Thyroid gland (tissue), 4 donors: ENCODE results near the gene CD6. TPM values are rescaled to one million over a fixed set of nuclear protein-coding genes. Genes with fewer than 3 reads are reported as not detected.

Source experiments
- DNase-seq, 2 donors: peaks; one replicate each; pipeline ENCODE4 v3.0.0-alpha.2; 2019
- H3K27ac ChIP-seq, 3 donors: fragments of 200-600 bp; sonication (generic); 1 replicate in 2 of 3; 2 replicates in 1 of 3; pipeline ENCODE4 v1.5.1; 2016 to 2019; ENCODE audit warnings: mild to moderate bottlenecking in 1 of 3, moderate library complexity in 1 of 3
- H3K27me3 ChIP-seq: fragments of 200-600 bp; sonication (generic); one replicate; pipeline ENCODE4 v1.5.1; 2019
- H3K36me3 ChIP-seq, 2 donors: fragments of 200-600 bp; sonication (generic); one replicate each; pipeline ENCODE4 v1.5.1; 2016 to 2019
- H3K4me1 ChIP-seq, 2 donors: fragments of 200-600 bp; sonication (generic); one replicate each; pipeline ENCODE4 v1.5.1; 2017 to 2019
- H3K4me3 ChIP-seq, 3 donors: fragments of 200-600 bp; sonication (generic); replicated peaks in 1 of 3; 1 replicate in 2 of 3; 2 replicates in 1 of 3; pipeline ENCODE4 v1.5.1; 2016; ENCODE audit warnings: mild to moderate bottlenecking in 1 of 3
- H3K9me3 ChIP-seq: fragments of 200-600 bp; sonication (generic); one replicate; pipeline ENCODE4 v1.5.1; 2017
- CTCF ChIP-seq, 6 experiments: fragments of 200-600 bp in 3 of 6; fragments of 450-650 bp in 3 of 6; sonication (generic) in 3 of 6; IDR thresholded peaks; one replicate each; pipeline ENCODE4 v1.5.1; 2016 to 2019; ENCODE audit warnings: antibody characterized with exemption in 6 of 6, mild to moderate bottlenecking in 2 of 6, inconsistent platforms in 1 of 6, moderate library complexity in 1 of 6
- POLR2A ChIP-seq, 2 donors: fragments of 450-650 bp; IDR thresholded peaks; one replicate each; pipeline ENCODE4 v1.6.1; 2017; ENCODE audit warnings: antibody characterized with exemption in 2 of 2, mild to moderate bottlenecking in 2 of 2, moderate library complexity in 1 of 2
- WGBS, 2 donors: methylation state at CpG; one replicate each; pipeline ENCODE4 v1.1.5; 2017; 5-methylcytosine and 5-hydroxymethylcytosine counted together
- intact Hi-C: fragments of 100-400 bp; cut with DNase I; formaldehyde crosslinking; loops from one replicate; pipeline ENCODE4 v1.15.1; 2023
- total RNA-seq, 4 donors: library from RNA; depleted of rRNA; stranded (reverse); fragments of >200 nt; gene quantifications; one replicate each; pipeline ENCODE4 v1.2.3, GENCODE V29; 2016

CD6 gene
- total RNA-seq, 4 donors from 2014 or later: 0.40 to 2.7 (median 0.69) TPM

- intact Hi-C loops: no loop called here
- H3K4me3 ChIP-seq: no peak overlapping the region
- H3K27me3 ChIP-seq: no peaks in the 10 kb centered on the region
- peaks cover 6 to 15% of the 10 kb centered on the region in 2 donors for H3K4me1 ChIP-seq
- H3K9me3 ChIP-seq: no peaks in the 10 kb centered on the region
- no peak for DNase-seq
- no peak for TF ChIP-seq POLR2A (IDR thresholded peaks at IDR 0.05)
- WGBS, 2 donors: 84 to 90% methylated on average over 6 to 10 of the region's 15 CpGs
- no peaks in the 10 kb centered on the region for H3K36me3 ChIP-seq
- H3K27ac ChIP-seq: no peak overlapping the region
Measured at GRCh38 chr11:61009392-61010275, 38.2 kb downstream of the CD6 start.

GRCh38 chr11:61010466-61011228, 39.2 kb downstream of the CD6 start:
- Histone ChIP-seq H3K27ac (no peak overlapping the region), H3K27me3 (no peaks in the 10 kb centered on the region), H3K4me1 (peaks cover 6 to 15% of the 10 kb centered on the region in 2 donors), H3K36me3 (no peaks in the 10 kb centered on the region), H3K4me3 (no peak overlapping the region), H3K9me3 (no peaks in the 10 kb centered on the region)
- WGBS, 2 donors: 89 to 90% methylated on average over 16 of the region's 16 CpGs
- intact Hi-C loops: no loop called here
- no peak for DNase-seq
- no peak for TF ChIP-seq CTCF (IDR thresholded peaks at IDR 0.05)
- no peak for TF ChIP-seq POLR2A (IDR thresholded peaks at IDR 0.05)

GRCh38 chr11:61011229-61011870, 39.9 kb downstream of the CD6 start:
- Histone ChIP-seq H3K4me3 (no peak overlapping the region), H3K27ac (no peak overlapping the region), H3K27me3 (no peaks in the 10 kb centered on the region), H3K36me3 (no peaks in the 10 kb centered on the region), H3K4me1 (peaks cover 6 to 15% of the 10 kb centered on the region in 2 donors), H3K9me3 (no peaks in the 10 kb centered on the region)
- intact Hi-C loops: no loop called here
- 84 to 90% methylated on average over 6 to 7 of the region's 7 CpGs for WGBS, 2 donors
- DNase-seq: no peak
- TF ChIP-seq POLR2A (IDR thresholded peaks at IDR 0.05): no peak
- TF ChIP-seq CTCF (IDR thresholded peaks at IDR 0.05): no peak

GRCh38 chr11:61011950-61012736, 40.7 kb downstream of the CD6 start:
- Histone ChIP-seq H3K4me3 (no peak overlapping the region), H3K4me1 (peaks cover 6 to 14% of the 10 kb centered on the region in 2 donors), H3K9me3 (no peaks in the 10 kb centered on the region), H3K36me3 (no peaks in the 10 kb centered on the region), H3K27ac (no peak overlapping the region), H3K27me3 (no peaks in the 10 kb centered on the region)
- 68 to 81% methylated on average over 9 to 12 of the region's 12 CpGs for WGBS, 2 donors
- intact Hi-C loops: no loop called here
- TF ChIP-seq CTCF (IDR thresholded peaks at IDR 0.05) (no peak), POLR2A (IDR thresholded peaks at IDR 0.05) (no peak)
- DNase-seq: no peak

GRCh38 chr11:61012737-61013215, 41.3 kb downstream of the CD6 start:
- 80 to 91% methylated on average over 6 of the region's 6 CpGs for WGBS, 2 donors

More at GRCh38 chr11:61012737-61013215, 41.3 kb downstream of the CD6 start:
- Histone ChIP-seq H3K27me3 (no peaks in the 10 kb centered on the region), H3K36me3 (no peaks in the 10 kb centered on the region), H3K4me1 (peaks cover 6 to 7% of the 10 kb centered on the region in 2 donors), H3K27ac (no peak overlapping the region), H3K4me3 (no peak overlapping the region), H3K9me3 (no peaks in the 10 kb centered on the region)
- TF ChIP-seq POLR2A (IDR thresholded peaks at IDR 0.05) (no peak), CTCF (IDR thresholded peaks at IDR 0.05) (no peak)
- no peak for DNase-seq
- intact Hi-C loops: no loop called here
